ENCODE measurements around the gene LMF1. TPM values are rescaled to one million over a fixed set of nuclear protein-coding genes. Genes with fewer than 3 reads are reported as not detected.

LMF1 gene
- total RNA-seq, 1 donor from 2014 or later: 40.6 TPM

GRCh38 chr16:803754-804080 lies 167.1 kb downstream of the LMF1 start:
- DNase-seq: no peak

Other genes starting within 250 kb of the LMF1 start
- gene ANTKMT, start 249.8 kb downstream of the LMF1 start, total RNA-seq: 13.4 TPM
- 1.4 TPM for gene CCDC78, start 244.5 kb downstream of the LMF1 start, total RNA-seq
- 1.5 TPM for gene HAGHL, start 243.9 kb downstream of the LMF1 start, total RNA-seq
- 36.1 TPM for gene CIAO3, start 230.0 kb downstream of the LMF1 start, total RNA-seq
- gene MSLN, start 210.2 kb downstream of the LMF1 start, total RNA-seq: 5.3 TPM
- gene RPUSD1, start 182.6 kb downstream of the LMF1 start, total RNA-seq: 11.6 TPM
- 14.9 TPM for gene CHTF18, start 182.4 kb downstream of the LMF1 start, total RNA-seq
- gene GNG13, start 170.2 kb downstream of the LMF1 start, total RNA-seq: not detected
- gene SOX8, start 10.8 kb upstream of the LMF1 start, total RNA-seq: 55.6 TPM
- 0.72 TPM for gene SSTR5, start 101.8 kb upstream of the LMF1 start, total RNA-seq
- not detected for gene C1QTNF8, start 125.3 kb upstream of the LMF1 start, total RNA-seq
- 40.3 TPM for gene CACNA1H, start 182.1 kb upstream of the LMF1 start, total RNA-seq